Skeletal muscle tissue (tissue), 5 donors: ENCODE results near the gene OXGR1. TPM values are rescaled to one million over a fixed set of nuclear protein-coding genes. Genes with fewer than 3 reads are reported as not detected.

ENCODE experiments used
- H3K27ac ChIP-seq: one replicate; pipeline ENCODE4 v1.7.0; 2013; ENCODE audit warnings: mild to moderate bottlenecking, low read depth, low read length, inconsistent platforms
- H3K27me3 ChIP-seq, 3 donors: one replicate each; pipeline ENCODE4 v1.7.0; 2013; ENCODE audit warnings: low read length in 3 of 3; ENCODE audit not compliant: control insufficient read depth in 3 of 3, insufficient read depth in 3 of 3
- H3K36me3 ChIP-seq, 3 donors: one replicate each; pipeline ENCODE4 v1.7.0; 2013; ENCODE audit warnings: low read length in 3 of 3; ENCODE audit not compliant: control insufficient read depth in 3 of 3, insufficient read depth in 3 of 3
- H3K4me1 ChIP-seq, 3 donors: one replicate each; pipeline ENCODE4 v1.7.0; 2013; ENCODE audit warnings: low read length in 3 of 3, mild to moderate bottlenecking in 3 of 3; ENCODE audit not compliant: control insufficient read depth in 3 of 3, insufficient read depth in 3 of 3
- H3K4me3 ChIP-seq, 3 donors: one replicate each; pipeline ENCODE4 v1.7.0; 2013; ENCODE audit warnings: low read length in 3 of 3
- H3K9ac ChIP-seq, 3 donors: one replicate each; pipeline ENCODE4 v1.7.0; 2013; ENCODE audit warnings: low read length in 3 of 3, mild to moderate bottlenecking in 3 of 3, moderate library complexity in 2 of 3, low read depth in 1 of 3
- H3K9me3 ChIP-seq, 3 donors: one replicate each; pipeline ENCODE4 v1.7.0; 2013; ENCODE audit warnings: low read length in 3 of 3; ENCODE audit not compliant: control insufficient read depth in 3 of 3
- small RNA-seq: library from RNA; depleted of rRNA; stranded (forward); fragments of <200 nt; gene quantifications from one replicate; pipeline ENCODE3, GENCODE V24; 2014
- total RNA-seq: library from RNA; depleted of rRNA; stranded (reverse); fragments of >200 nt; gene quantifications from one replicate; pipeline ENCODE4 v1.2.3, GENCODE V29; 2014
- donor health status: Osteomylitis.

The OXGR1 gene
- total RNA-seq, 1 donor from 2014 or later = under 0.01 TPM

GRCh38 chr13:96940961-96941360 is 53.3 kb downstream of the OXGR1 start:
- no peak overlapping the region for H3K27ac ChIP-seq
- H3K36me3 ChIP-seq = no peaks in the 10 kb centered on the region
- no peaks in the 10 kb centered on the region for H3K9me3 ChIP-seq
- H3K4me1 ChIP-seq = no peaks in the 10 kb centered on the region
- H3K4me3 ChIP-seq = no peak overlapping the region
- H3K9ac ChIP-seq = no peak overlapping the region
- peaks cover 0 to 2% (median 0%) of the 10 kb centered on the region in 3 donors for H3K27me3 ChIP-seq

- Histone ChIP-seq H3K27me3 (peaks cover 0 to 2% (median 0%) of the 10 kb centered on the region in 3 donors), H3K9ac (no peak overlapping the region), H3K4me3 (no peak overlapping the region), H3K27ac (no peak overlapping the region), H3K9me3 (no peaks in the 10 kb centered on the region), H3K4me1 (no peaks in the 10 kb centered on the region), H3K36me3 (no peaks in the 10 kb centered on the region)
Measured at GRCh38 chr13:96935901-96936300, 58.4 kb downstream of the OXGR1 start.

Small RNAs within 50 kb of the gene (small RNA-seq; reads per million reads assigned to genes)
- not detected for gene RN7SKP7

Other genes with a start within 250 kb of the OXGR1 start
- 30.3 TPM for gene MBNL2, start 227.9 kb upstream of the OXGR1 start, total RNA-seq